Lung (tissue), 12 donors: ENCODE measurements around the gene OR6M1. TPM values are rescaled to one million over a fixed set of nuclear protein-coding genes. Genes with fewer than 3 reads are reported as not detected.

Experiments
- ATAC-seq: fragments of 200-7000 bp; cut with Tn5 transposase; one replicate; pipeline ENCODE4 v1.9.1; 2020; ENCODE audit warnings: moderate number of reproducible peaks; ENCODE audit not compliant: insufficient read depth, low FRiP score
- DNase-seq, 3 donors: peaks; one replicate each; pipeline ENCODE4 v3.0.0-alpha.2; 2013 to 2017
- H3K27ac ChIP-seq, 2 donors: one replicate each; pipeline ENCODE4 v1.5.1; 2013; ENCODE audit warnings: mild to moderate bottlenecking in 2 of 2, moderate library complexity in 2 of 2, control low read depth in 1 of 2, inconsistent platforms in 1 of 2, low read depth in 1 of 2, low read length in 1 of 2
- H3K27me3 ChIP-seq, 3 donors: one replicate each; pipeline ENCODE4 v1.5.1; 2013; ENCODE audit warnings: low read length in 2 of 3; ENCODE audit not compliant: control insufficient read depth in 3 of 3, insufficient read depth in 3 of 3
- H3K36me3 ChIP-seq, 4 donors: one replicate each; pipeline ENCODE4 v1.5.1; 2013; ENCODE audit warnings: low read length in 4 of 4, mild to moderate bottlenecking in 1 of 4, moderate library complexity in 1 of 4; ENCODE audit not compliant: control insufficient read depth in 4 of 4, insufficient read depth in 4 of 4
- H3K4me1 ChIP-seq, 5 donors: one replicate each; pipeline ENCODE4 v1.5.1; 2013; ENCODE audit warnings: low read length in 5 of 5, mild to moderate bottlenecking in 2 of 5, moderate library complexity in 1 of 5; ENCODE audit not compliant: control insufficient read depth in 5 of 5, insufficient read depth in 5 of 5
- H3K4me3 ChIP-seq: one replicate; pipeline ENCODE4 v1.5.1; 2013; ENCODE audit warnings: mild to moderate bottlenecking, control low read depth, moderate library complexity
- H3K9ac ChIP-seq, 2 donors: one replicate each; pipeline ENCODE4 v1.5.1; 2013; ENCODE audit warnings: low read length in 2 of 2, control low read depth in 1 of 2; ENCODE audit not compliant: insufficient read depth in 1 of 2
- H3K9me3 ChIP-seq, 4 donors: one replicate each; pipeline ENCODE4 v1.5.1; 2013; ENCODE audit warnings: low read length in 3 of 4, mild to moderate bottlenecking in 1 of 4, moderate library complexity in 1 of 4; ENCODE audit not compliant: control insufficient read depth in 4 of 4, insufficient read depth in 3 of 4
- WGBS, 2 donors: extraction: QIAGEN DNeasy Blood & Tissue Kit; methylation state at CpG; one replicate each; pipeline ENCODE4 v1.1.7; 2013; 5-methylcytosine and 5-hydroxymethylcytosine counted together
- polyA plus RNA-seq, 2 donors: library from polyadenylated mRNA; stranded (reverse); fragments of 200-250 nt; gene quantifications; one replicate each; pipeline ENCODE4 v1.2.1, GENCODE V29; 2013
- total RNA-seq, 2 donors: library from RNA; depleted of rRNA in 1 of 2; stranded (reverse); fragments of >200 nt in 1 of 2; gene quantifications; one replicate each; pipeline ENCODE4 v1.2.1, GENCODE V29; 2014 to 2021
- TF ChIP-seq, protein P1 (sequence below): IDR thresholded peaks from 2 replicates; pipeline ENCODE4 v1.5.1; 2012; ENCODE audit warnings: mild to moderate bottlenecking; ENCODE audit errors: control extremely low read depth, extremely low read depth
- donor health status: control.
- donor health status: control.
- donor health status: Bipolar disorder and iron deficiency.
- donor health status: healthy.
- donor health status: DM: yes; HTN: yes; CAD: no.

Gene OR6M1
- total and polyA plus RNA-seq, 4 donors, result not detected

DNA sequence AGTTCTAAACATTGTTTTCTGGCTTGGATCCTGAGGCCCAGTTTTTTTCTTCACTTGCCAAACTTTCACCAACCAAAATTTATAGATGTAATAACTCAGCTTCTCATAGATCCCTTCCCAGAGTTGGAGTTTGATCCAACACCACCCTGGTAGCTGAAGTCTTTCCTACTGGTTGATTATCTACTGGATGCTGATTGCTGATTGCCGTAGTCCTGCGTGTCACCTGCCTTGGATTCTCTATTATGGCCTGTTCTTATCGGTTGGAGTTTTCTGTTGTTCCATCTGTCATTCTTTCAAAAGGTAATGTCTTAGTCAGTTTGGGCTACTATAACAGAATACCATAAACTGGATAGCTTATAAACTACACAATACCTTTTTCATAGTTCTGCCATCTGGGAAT, 34.5 kb downstream of the OR6M1 start:
- Histone ChIP-seq H3K27me3 (peaks cover 0 to 2% (median 0%) of the 10 kb centered on the region in 3 donors), H3K4me1 (no peaks in the 10 kb centered on the region), H3K27ac (no peak overlapping the region), H3K4me3 (no peak overlapping the region), H3K36me3 (no peaks in the 10 kb centered on the region), H3K9ac (no peak overlapping the region), H3K9me3 (no peaks in the 10 kb centered on the region)
- no peak for DNase-seq
- WGBS, 2 donors, result 96 to 97% methylated on average over 3 of the region's 3 CpGs
- ATAC-seq, result no peak
- TF ChIP-seq, protein P1, sequence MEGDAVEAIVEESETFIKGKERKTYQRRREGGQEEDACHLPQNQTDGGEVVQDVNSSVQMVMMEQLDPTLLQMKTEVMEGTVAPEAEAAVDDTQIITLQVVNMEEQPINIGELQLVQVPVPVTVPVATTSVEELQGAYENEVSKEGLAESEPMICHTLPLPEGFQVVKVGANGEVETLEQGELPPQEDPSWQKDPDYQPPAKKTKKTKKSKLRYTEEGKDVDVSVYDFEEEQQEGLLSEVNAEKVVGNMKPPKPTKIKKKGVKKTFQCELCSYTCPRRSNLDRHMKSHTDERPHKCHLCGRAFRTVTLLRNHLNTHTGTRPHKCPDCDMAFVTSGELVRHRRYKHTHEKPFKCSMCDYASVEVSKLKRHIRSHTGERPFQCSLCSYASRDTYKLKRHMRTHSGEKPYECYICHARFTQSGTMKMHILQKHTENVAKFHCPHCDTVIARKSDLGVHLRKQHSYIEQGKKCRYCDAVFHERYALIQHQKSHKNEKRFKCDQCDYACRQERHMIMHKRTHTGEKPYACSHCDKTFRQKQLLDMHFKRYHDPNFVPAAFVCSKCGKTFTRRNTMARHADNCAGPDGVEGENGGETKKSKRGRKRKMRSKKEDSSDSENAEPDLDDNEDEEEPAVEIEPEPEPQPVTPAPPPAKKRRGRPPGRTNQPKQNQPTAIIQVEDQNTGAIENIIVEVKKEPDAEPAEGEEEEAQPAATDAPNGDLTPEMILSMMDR, result no peak

DNA sequence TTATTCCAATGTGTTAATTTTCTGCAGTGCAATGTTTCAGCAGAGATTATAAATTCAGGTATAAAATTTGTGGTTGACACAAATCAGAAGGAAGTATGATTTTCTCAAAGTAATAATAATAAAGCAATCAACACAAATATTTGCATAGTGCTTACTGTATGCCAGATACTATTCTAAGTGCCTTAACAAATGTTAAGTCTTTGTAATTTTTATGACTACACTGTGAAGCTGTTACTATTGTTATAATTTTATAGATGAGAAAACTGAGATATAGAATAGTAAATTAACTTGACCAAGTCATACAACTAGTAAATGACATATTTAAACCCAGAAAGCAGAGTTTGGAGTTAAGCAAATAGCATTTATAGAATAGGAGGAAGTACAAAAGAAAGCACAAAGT, 35.4 kb downstream of the OR6M1 start:
- TF ChIP-seq, protein P1, result no peak
- ATAC-seq, result no peak

DNA sequence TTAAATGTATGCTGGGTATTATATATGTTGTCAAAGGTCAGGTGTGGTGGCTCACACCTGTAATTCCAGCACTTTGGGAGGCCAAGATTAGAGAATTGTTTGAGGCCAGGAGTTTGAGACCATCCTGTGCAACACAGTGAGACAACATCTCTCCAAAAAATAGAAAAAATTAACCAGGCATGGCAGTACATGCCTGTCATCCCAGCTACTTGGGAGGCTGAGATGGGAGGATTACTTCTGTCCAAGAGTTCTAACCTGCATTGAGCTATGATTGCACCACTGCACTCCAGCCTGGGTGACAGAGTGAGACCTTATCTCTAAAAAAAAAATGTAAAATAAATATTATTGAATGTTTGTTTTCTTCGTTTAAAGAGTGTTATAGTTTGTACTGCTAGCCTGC, 40.5 kb downstream of the OR6M1 start:
- TF ChIP-seq, protein P1, result no peak
- WGBS, 2 donors, result 36 to 74% methylated on average over 1 of the region's 1 CpG
- ATAC-seq, result no peak

More for the DNA sequence above, 35.4 kb downstream of the OR6M1 start:
- no peak for DNase-seq
- peaks cover 0 to under 1% (median 0%) of the 10 kb centered on the region in 3 donors for H3K27me3 ChIP-seq
- H3K27ac ChIP-seq, result no peak overlapping the region
- H3K36me3 ChIP-seq, result no peaks in the 10 kb centered on the region
- no peaks in the 10 kb centered on the region for H3K9me3 ChIP-seq
- H3K4me3 ChIP-seq, result no peak overlapping the region
- H3K9ac ChIP-seq, result no peak overlapping the region
- no peaks in the 10 kb centered on the region for H3K4me1 ChIP-seq

DNA sequence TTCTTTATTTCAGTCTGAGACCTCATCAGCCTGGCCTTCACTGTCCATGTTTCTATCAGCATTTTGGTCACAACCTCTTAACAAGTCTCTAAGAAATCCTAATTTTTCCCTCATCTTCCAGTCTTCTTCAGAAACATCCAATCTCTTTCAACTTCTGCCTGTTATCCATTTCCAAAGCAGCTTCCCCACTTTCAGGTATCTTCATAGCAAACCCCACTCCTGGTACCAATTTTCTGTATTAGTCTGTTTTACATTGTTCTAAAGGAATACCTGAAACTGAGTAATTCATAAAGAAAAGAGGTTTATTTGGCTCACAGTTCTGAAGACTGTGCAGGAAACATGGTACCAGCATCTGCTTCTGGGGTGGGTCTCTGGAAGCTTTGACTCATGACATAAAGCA, 43.7 kb downstream of the OR6M1 start:
- Histone ChIP-seq H3K27ac (no peak overlapping the region), H3K4me3 (no peak overlapping the region), H3K9ac (no peak overlapping the region), H3K27me3 (no peaks in the 10 kb centered on the region), H3K36me3 (no peaks in the 10 kb centered on the region), H3K4me1 (no peaks in the 10 kb centered on the region), H3K9me3 (peaks cover 0 to 7% (median 1%) of the 10 kb centered on the region in 4 donors)
- TF ChIP-seq, protein P1, result no peak
- DNase-seq (no peak), ATAC-seq (no peak)

More for the DNA sequence above, 40.5 kb downstream of the OR6M1 start:
- Histone ChIP-seq H3K36me3 (no peaks in the 10 kb centered on the region), H3K9ac (no peak overlapping the region), H3K27ac (no peak overlapping the region), H3K9me3 (peaks cover 0 to 7% (median 1%) of the 10 kb centered on the region in 4 donors), H3K4me3 (no peak overlapping the region), H3K4me1 (no peaks in the 10 kb centered on the region), H3K27me3 (no peaks in the 10 kb centered on the region)
- DNase-seq, result no peak
